ENCODE results near the gene POU5F2.

POU5F2 gene, protein sequence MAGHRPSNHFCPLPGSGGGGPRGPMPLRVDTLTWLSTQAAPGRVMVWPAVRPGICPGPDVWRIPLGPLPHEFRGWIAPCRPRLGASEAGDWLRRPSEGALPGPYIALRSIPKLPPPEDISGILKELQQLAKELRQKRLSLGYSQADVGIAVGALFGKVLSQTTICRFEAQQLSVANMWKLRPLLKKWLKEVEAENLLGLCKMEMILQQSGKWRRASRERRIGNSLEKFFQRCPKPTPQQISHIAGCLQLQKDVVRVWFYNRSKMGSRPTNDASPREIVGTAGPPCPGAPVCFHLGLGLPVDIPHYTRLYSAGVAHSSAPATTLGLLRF

DNA sequence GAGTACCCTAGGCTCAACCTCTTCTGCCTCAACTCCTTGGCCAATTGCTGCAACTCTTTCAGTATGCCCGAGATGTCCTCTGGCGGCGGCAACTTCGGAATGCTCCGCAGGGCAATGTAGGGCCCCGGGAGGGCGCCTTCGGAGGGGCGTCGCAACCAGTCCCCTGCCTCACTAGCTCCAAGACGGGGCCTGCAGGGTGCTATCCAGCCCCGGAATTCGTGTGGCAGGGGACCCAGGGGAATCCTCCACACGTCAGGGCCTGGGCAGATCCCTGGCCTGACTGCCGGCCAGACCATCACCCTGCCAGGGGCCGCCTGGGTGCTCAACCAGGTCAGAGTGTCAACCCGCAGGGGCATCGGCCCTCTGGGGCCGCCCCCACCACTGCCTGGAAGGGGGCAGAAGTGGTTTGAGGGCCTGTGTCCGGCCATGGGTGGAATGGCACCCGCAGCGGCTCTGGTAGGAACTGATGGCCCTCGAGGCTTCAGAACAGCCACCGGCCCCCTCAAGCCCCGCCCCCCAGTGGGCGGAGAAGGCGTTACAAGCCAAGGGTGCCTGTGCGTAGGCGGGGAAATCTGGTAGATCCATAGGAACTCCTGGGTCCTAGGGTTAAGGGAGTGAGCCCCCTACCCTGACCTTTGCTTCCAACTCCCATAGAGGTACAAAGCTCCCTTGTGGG, at the start of gene POU5F2:
TSS of gene POU5F2 (minus strand) at position 465 of the 676 bp plus-strand sequence. CDS start at position 428, 37 bp downstream.
- DNase-seq: no peak

DNA sequence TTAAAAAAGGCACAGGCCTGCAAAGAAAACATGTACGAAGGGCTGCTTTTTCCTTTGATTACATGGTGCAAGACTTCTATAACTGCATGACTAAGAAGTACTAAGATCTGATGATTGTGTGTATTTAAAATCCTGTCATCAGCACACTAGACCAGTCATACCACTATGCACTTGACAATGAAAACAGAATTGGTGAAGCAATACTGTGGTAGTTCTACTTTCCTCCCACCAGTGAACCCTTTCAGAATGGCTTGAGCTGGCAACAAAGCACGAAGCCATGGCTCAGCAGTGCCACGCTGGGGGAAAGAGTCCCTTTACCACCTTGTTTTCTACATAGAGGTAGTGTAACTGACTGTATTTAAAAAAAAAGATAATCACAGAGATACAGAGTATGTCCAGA, 49.0 kb upstream of the POU5F2 start:
- DNase-seq: peak; percentile 81

GRCh38 chr5:93789173-93790067, 48.0 kb upstream of the POU5F2 start:
- DNase-seq: peak; percentile 57

- no peak for DNase-seq
These were observed 46.2 kb upstream of the POU5F2 start for GRCh38 chr5:93787598-93787997.

DNA sequence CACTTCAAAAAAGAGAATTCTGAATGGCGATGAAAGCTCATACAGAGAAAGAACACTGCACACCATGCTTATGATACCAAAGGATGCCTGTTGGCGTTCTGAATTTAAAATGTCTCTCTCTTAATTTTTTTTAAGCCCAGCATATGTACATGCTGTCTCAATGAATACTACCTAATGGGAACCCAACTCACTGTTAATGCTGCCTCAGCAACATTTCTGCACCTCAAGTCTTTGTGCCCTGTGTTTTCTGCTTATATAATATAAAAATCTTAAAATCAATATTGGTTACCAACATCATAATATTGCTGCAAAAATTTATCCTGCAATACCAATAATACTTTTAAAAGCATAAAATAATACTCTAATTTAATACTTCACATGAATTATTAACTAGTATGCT, 44.1 kb upstream of the POU5F2 start:
- DNase-seq: no peak

GRCh38 chr5:93782978-93783377, 41.6 kb upstream of the POU5F2 start:
- DNase-seq: no peak

DNA sequence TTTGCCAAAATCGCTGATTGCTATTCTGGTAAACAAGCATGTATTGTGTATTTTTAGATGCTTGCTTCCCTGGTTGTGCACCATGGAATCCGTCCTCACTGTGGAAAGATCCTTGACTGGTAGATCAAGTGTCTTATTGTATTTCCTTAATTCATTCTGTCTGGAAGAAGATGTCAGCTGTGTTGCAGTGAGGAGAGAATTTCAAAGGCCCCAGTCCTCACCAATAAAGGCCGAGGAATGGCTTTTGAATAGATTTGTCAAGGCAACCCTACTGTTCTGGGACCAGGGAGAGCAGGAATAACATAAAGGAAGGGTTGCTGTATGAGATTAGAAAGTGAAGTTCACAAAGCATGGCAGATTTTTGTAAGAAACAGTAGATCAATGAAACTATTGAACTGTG, 36.2 kb upstream of the POU5F2 start:
- no peak for DNase-seq

DNA sequence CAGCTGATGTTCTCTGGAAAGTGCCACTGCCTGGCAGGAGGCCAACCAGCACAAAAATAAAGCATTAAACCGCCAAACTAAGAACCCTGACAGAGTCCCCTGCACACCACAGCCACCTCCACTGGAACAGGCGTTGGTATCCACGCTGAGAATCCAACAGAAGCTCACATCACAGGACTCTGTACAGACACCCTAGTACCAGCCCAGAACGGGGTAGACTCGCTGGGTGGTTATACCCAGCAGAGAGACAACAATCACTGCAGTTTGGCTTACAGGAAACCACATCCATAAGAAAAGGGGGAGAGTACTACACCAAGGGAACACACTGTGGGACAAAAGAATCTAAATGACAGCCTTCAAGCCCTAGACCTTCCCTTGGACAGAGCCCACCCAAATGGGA, 15.0 kb upstream of the POU5F2 start:
- no peak for DNase-seq

DNA sequence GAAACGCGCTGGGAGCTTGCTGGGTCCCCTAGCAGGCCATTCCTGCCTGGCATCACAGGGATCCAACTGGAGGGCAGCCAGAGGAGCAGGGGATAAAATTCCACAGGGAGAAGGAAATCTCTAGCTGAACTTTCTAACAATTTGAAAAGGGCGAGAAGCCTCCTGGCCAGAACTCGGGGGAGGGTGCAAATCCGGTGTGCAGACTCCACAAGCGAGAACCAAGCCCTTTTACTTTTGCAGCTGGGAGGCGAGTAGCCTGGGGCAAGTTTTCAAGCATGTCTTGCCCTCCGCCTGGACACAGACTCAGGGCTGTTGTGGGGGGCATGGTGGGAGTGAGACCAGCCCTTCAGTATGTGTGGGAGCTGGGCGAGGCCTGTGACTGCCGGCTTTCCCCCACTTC, 14.3 kb upstream of the POU5F2 start:
- DNase-seq: no peak

GRCh38 chr5:93748875-93749397, 7.5 kb upstream of the POU5F2 start:
- no peak for DNase-seq

DNA sequence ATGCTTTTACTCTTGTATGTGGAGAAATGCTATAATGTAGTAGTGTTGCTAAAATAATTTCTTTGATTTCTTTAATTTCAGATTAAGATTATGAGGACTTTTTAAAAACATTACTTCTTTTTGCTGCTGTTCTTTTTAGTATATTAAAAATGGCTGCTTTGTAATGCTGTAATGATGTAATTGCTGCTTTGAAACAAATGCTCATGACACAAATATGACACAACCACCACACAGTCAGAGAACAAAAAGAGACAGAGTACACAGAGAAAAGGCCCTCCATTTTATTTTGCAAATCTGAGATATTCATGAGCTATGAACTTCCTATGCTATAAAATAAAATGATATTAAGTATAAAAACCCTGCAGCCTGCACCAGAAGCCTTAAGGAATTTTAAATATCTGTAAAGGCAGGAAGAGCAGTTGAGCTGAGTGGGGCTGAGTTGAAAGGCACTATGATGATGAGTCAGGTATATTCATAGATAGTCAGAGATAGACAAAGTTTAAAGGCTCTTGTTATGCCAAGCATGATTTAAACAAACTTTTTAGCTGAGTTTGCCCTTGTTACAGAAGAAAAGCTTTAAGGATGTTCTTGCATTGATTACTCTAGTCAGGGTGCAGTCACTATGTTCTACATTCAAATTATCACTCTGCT, 5.1 kb upstream of the POU5F2 start:
- no peak for DNase-seq

DNA sequence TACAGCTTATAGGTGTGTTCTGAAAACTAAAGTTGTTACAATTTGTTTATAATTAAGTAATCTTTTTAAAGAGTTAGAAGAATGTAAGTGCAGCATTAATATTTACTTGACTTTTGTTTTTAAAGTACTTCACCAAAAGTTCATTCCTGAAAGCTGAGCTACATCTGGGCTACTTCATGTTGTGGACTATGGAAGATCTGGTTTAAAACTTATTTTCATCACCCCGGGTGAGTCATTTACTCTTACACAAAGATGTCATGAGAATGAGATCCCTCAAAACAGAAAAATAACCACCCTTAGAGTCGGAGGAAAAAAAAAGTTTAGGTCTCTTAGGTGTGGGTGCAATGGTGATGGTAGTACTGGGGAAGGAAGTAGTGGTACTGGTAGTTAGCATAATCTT, 5.1 kb downstream of the POU5F2 start:
- DNase-seq: no peak

- no peak for DNase-seq
These were observed 6.0 kb downstream of the POU5F2 start for GRCh38 chr5:93735378-93735777.

DNA sequence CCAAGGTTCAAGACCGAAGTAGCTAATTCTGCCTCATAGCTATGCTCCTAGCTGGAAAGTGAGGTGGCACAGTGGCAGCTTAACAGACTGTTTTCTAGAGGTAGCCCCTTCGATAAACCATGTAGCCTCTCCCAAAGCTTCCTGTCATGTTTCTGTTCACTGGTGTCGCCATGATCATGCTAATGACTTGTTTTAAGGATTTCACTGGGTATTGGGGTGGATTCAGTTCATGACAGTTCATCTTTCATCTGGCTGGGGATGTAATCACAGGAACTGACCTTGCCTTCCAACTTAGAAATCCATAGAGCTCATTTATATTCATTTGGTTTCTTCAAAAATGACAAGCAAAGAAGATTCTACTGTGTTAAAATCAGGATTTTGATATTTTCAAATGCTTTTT, 9.4 kb downstream of the POU5F2 start:
- no peak for DNase-seq

DNA sequence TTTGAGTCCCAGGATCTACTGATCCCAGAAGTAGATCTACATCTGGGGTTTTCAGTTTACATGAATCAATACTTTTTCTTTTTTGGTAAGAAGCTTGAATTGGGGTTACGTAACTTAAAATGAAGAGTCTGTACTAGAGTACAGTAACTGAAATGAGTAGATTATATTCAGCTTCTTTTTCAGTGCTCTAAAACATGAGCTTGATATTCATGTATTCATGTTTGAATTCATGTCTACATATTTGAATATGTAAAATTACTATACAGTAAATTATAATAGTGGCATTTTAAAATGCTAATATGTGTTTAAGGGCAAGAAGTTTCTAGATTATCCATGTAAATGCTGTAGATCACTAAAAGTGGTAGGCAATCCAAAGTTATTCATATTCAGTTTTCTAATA, 14.8 kb downstream of the POU5F2 start:
- DNase-seq: no peak

GRCh38 chr5:93724791-93725190, 16.6 kb downstream of the POU5F2 start:
- no peak for DNase-seq

DNA sequence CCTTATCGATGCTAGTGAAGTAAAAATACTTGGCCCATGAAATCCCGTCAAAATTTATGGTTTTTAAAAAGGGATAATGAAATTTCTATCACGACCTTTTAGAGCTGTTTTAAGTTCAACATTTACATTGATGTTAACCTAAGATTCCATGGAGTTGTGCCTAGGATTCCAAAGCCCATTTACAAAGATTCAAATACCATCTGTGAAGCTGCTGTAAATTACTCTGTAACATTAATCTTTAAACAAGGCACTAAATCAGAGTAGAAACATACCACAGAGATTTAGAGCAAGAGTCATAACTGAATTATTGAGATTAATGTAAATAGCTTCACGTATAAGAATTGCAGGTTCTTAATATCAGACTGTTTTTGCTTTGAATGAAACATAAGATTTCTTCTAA, 17.7 kb downstream of the POU5F2 start:
- DNase-seq: no peak

- peak; percentile 40 for DNase-seq
These were observed 18.4 kb downstream of the POU5F2 start for GRCh38 chr5:93723005-93723404.

- DNase-seq: no peak
These were observed 18.8 kb downstream of the POU5F2 start for GRCh38 chr5:93722588-93722987.

GRCh38 chr5:93721511-93721910, 19.9 kb downstream of the POU5F2 start:
- DNase-seq: no peak

DNA sequence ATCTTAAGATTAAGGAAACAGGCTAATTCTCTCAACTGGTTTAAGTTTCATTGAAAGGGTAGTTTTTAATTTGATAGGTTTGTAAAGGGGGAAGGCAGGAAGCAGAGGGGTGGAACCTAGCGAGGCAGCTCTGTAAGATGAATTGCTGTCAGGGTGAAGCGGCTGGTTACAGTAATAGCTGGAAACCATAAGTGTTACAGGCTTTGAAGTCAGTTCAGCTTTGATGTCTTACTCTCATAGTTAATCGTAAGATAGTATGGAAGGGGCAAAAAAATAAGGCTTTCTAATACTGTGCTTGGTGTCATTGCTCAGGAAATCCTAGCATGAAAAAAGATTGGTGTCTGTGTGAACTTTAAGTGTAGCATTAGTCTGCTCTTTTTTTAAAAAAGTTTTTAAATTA, 20.3 kb downstream of the POU5F2 start:
- DNase-seq: no peak

DNA sequence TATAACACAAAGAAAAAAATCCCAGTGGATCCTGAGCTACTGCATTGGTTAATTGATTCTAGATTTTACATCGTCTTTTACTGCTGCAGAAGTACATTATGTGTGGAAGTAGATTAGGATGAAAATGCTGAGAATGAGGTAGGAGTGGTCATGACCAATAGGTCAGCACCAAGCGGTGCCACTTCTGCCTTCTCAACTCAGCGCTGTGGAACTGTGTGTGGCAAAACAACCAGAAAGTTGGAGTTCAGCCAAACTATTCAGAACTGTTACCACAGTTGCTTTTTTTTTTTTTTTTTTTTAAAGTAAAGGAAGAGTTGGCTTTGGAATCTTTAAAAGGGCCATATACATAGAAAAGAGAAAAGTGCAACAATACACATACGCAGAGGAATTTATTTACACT, 24.2 kb downstream of the POU5F2 start:
- peak; percentile 53 for DNase-seq

DNA sequence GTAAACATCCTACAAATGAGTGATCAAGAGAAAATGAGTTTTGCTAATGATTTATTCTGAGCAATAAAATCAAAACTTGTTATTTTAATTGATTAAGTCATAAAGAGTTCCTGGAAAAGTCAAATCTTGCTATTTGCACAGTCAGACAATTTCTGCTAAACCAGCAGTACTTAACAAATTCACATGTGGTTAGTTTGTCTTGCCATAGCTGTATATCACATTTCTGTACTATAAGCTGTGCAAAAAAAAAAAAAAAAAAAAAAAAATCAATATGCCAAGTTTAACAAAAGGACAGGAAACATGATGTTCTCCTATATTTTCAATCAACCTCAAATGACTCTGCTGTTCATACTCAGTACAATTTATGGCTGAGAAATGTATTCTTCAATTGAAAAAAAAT, 24.9 kb downstream of the POU5F2 start:
- no peak for DNase-seq
